Erythroblast (primary cell): Measurements from ENCODE around the gene ZFP3.

Experiments
- GATA1 ChIP-seq: IDR thresholded peaks from 2 replicates; pipeline ENCODE4 v1.6.1; 2011; ENCODE audit warnings: low read depth, mild to moderate bottlenecking, control low read depth, low read length, moderate library complexity
- POLR2A ChIP-seq: IDR thresholded peaks from 2 replicates; pipeline ENCODE4 v1.6.1; 2011; ENCODE audit warnings: mild to moderate bottlenecking, low read length

DNA sequence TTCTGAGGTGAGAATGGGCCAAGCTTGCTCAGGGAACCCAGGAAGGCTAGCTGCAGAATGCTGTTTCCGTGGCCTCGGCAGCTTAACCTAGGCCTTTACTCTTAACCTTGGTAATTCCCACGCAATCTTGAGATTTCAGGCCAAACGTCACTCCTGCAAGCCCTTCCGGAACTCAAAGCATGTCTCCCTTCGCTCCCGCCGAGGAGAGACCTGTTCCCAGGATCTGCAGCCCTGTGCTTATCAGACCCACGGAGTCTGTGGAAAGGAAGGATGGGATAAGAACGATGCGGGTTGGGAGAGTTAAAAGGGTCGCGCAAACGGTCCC lies 524 bp upstream of the ZFP3 start:
- no peak for TF ChIP-seq POLR2A
- no peak for TF ChIP-seq GATA1
